C4-2B (cell line): ENCODE data around the gene RAB11FIP5.

Experiments
- CTCF ChIP-seq: fragments of 450-650 bp; conservative IDR thresholded peaks from 2 replicates; pipeline ENCODE4 v1.5.1; 2017; ENCODE audit warnings: mild to moderate bottlenecking
- ZFX ChIP-seq: fragments of 450-650 bp; IDR thresholded peaks from 2 replicates; pipeline ENCODE4 v1.6.1; 2017

- TF ChIP-seq CTCF, result no peak
- no peak for TF ChIP-seq ZFX
Observed at GRCh38 chr2:73072129-73072395, 40.7 kb downstream of the RAB11FIP5 start.
